HepG2 (cell line): ENCODE data around the gene FXYD4. TPM values are rescaled to one million over a fixed set of nuclear protein-coding genes. Genes with fewer than 3 reads are reported as not detected.

Source experiments
- ATAC-seq: fragments of 200-7000 bp; cut with Tn5 transposase; 3 replicates; pipeline ENCODE4 v1.9.1; 2020; ENCODE audit warnings: mild to moderate bottlenecking, moderate library complexity
- BruUV-seq: library from RNA; stranded (reverse); fragments of 400-500 nt; replicated peaks from 2 replicates; lab custom pipeline; 2021; lab: Mats Ljungman, UMichigan
- CTCF ChIA-PET: fragments of 300-600 bp; formaldehyde crosslinking; extraction: SDS; loops from one replicate; lab custom pipeline; 2021; ENCODE audit warnings: low total read pairs, inconsistent platforms, low intra/inter-chr PET ratio; lab: Yijun Ruan, JAX
- POLR2A ChIA-PET: fragments of 350-600 bp; sonication (Branson Sonifier 250); formaldehyde crosslinking; loops from one replicate; lab custom pipeline; 2020; ENCODE audit warnings: antibody characterized with exemption, inconsistent platforms; lab: Yijun Ruan, JAX
- DNase-seq: peaks from one replicate; pipeline ENCODE4 v3.0.0-alpha.2; 2015; ENCODE audit warnings: low spot score
- FAIRE-seq: peaks from 3 replicates; lab custom pipeline; 2011; peaks lifted over from hg19 to GRCh38; lab: Jason Lieb, UNC
- H2AFZ ChIP-seq: one replicate; pipeline ENCODE4 v1.6.1; 2011; ENCODE audit warnings: low read length, inconsistent platforms
- H3K27ac ChIP-seq: fragments of 300-600 bp; 3 replicates; pipeline ENCODE4 v1.8.0; 2011; ENCODE audit warnings: mixed run types, mild to moderate bottlenecking, mixed read lengths, low read length, inconsistent platforms; ENCODE audit not compliant: insufficient read depth; ENCODE audit errors: extremely low read length
- H3K27me3 ChIP-seq, 2 experiments: fragments of 200-600 bp in 1 of 2; 2 replicates in 1 of 2; 3 replicates in 1 of 2; pipeline versions ENCODE4 v1.6.0 to v1.8.0; 2011; ENCODE audit warnings: low read length in 2 of 2, mild to moderate bottlenecking in 2 of 2, moderate library complexity in 2 of 2, inconsistent platforms in 1 of 2; ENCODE audit not compliant: insufficient read depth in 2 of 2, control insufficient read depth in 1 of 2
- H3K36me3 ChIP-seq, 2 experiments: fragments of 200-600 bp in 1 of 2; replicated peaks in 1 of 2; 2 replicates in 1 of 2; 3 replicates in 1 of 2; pipeline versions ENCODE4 v1.5.1 to v1.8.0; 2011; ENCODE audit warnings: low read length in 2 of 2, inconsistent platforms in 1 of 2; ENCODE audit not compliant: insufficient read depth in 2 of 2, control insufficient read depth in 1 of 2
- H3K4me1 ChIP-seq: 2 replicates; pipeline ENCODE4 v1.5.1; 2012; ENCODE audit warnings: low read length, inconsistent platforms; ENCODE audit not compliant: insufficient read depth
- H3K4me2 ChIP-seq: 2 replicates; pipeline ENCODE4 v1.6.0; 2011; ENCODE audit warnings: low read depth, low read length, inconsistent platforms
- H3K4me3 ChIP-seq, 3 experiments: fragments of 200-600 bp in 1 of 3; sonication (generic), shearing (Covaris generic) in 1 of 3; replicated peaks in 1 of 3; 2 replicates each; pipeline ENCODE4 v1.5.1; 2011 to 2016; ENCODE audit warnings: low read length in 3 of 3, inconsistent platforms in 2 of 3, low read depth in 2 of 3, mild to moderate bottlenecking in 2 of 3, control low read depth in 1 of 3, mixed read lengths in 1 of 3; ENCODE audit not compliant: insufficient read depth in 1 of 3
- H3K79me2 ChIP-seq: one replicate; pipeline ENCODE4 v1.6.1; 2011; ENCODE audit warnings: low read length, inconsistent platforms; ENCODE audit not compliant: insufficient read depth
- H3K9ac ChIP-seq: 2 replicates; pipeline ENCODE4 v1.6.0; 2011; ENCODE audit warnings: mild to moderate bottlenecking, low read depth, low read length, inconsistent platforms; ENCODE audit not compliant: insufficient read depth
- H3K9me3 ChIP-seq: 2 replicates; pipeline ENCODE4 v1.5.1; 2012; ENCODE audit warnings: mild to moderate bottlenecking, low read length
- H4K20me1 ChIP-seq: 2 replicates; pipeline ENCODE4 v1.6.0; 2011; ENCODE audit warnings: inconsistent platforms, mild to moderate bottlenecking, low read length, moderate library complexity; ENCODE audit not compliant: insufficient read depth
- RARA ChIP-seq: IDR thresholded peaks from 2 replicates; pipeline ENCODE4 v1.6.1; 2016; ENCODE audit warnings: missing genetic modification reagents, missing compliant biosample characterization
- XBP1 ChIP-seq: sonication (generic); formaldehyde crosslinking; IDR thresholded peaks from 2 replicates; pipeline ENCODE4 v1.5.0; 2020; ENCODE audit warnings: missing genetic modification reagents
- ZMAT3 ChIP-seq: sonication (generic); formaldehyde crosslinking; conservative IDR thresholded peaks from 2 replicates; pipeline ENCODE4 v1.7.0; 2021; ENCODE audit warnings: missing genetic modification reagents
- ZNF121 ChIP-seq: sonication (generic); formaldehyde crosslinking; IDR thresholded peaks from 2 replicates; pipeline ENCODE4 v1.5.0; 2020; ENCODE audit warnings: mild to moderate bottlenecking, missing genetic modification reagents
- ZNF567 ChIP-seq: sonication (generic); formaldehyde crosslinking; IDR thresholded peaks from 2 replicates; pipeline ENCODE4 v1.8.1; 2023; ENCODE audit warnings: mild to moderate bottlenecking, missing genetic modification reagents, borderline replicate concordance
- ZNF577 ChIP-seq: sonication (generic); formaldehyde crosslinking; IDR thresholded peaks from 2 replicates; pipeline ENCODE4 v1.4.0; 2020; ENCODE audit warnings: mild to moderate bottlenecking, low read depth, missing genetic modification reagents, borderline replicate concordance
- ZNF629 ChIP-seq: sonication (generic); formaldehyde crosslinking; conservative IDR thresholded peaks from 2 replicates; pipeline ENCODE4 v1.5.0; 2020; ENCODE audit warnings: missing genetic modification reagents
- ZNF883 ChIP-seq: sonication (generic); formaldehyde crosslinking; IDR thresholded peaks from 2 replicates; pipeline ENCODE4 v1.5.1; 2020; ENCODE audit warnings: mild to moderate bottlenecking, missing genetic modification reagents; ENCODE audit errors: not compliant biosample characterization
- WGBS: methylation state at CpG from one replicate; pipeline ENCODE4 v1.1.6; 2017; ENCODE audit warnings: low lambda C conversion rate; 5-methylcytosine and 5-hydroxymethylcytosine counted together
- in situ Hi-C: cut with HindIII; loops from 2 replicates; pipeline ENCODE4 v1.10.0; 2017; ENCODE audit warnings: low pct_unique_long_range_greater_than_20kb; ENCODE audit not compliant: extremely low pct_ligation_motif_present
- intact Hi-C: fragments of 100-400 bp; cut with micrococcal nuclease; formaldehyde crosslinking; loops from one replicate; pipeline ENCODE4 v1.10.0; 2022; ENCODE audit not compliant: unreplicated experiment
- polyA plus RNA-seq, 8 experiments: library from polyadenylated mRNA; depleted of rRNA in 3 of 8; stranded (reverse) in 7 of 8; unstranded in 1 of 8; fragments of >200 nt; fragmentation: Illumina TruSeq in 4 of 8; extraction: Trizol in 4 of 8; gene quantifications; 2 replicates each; pipeline versions ENCODE4 v1.2.1 to v1.2.3, GENCODE V29; 2011 to 2016; ENCODE audit warnings: low read depth in 4 of 8, missing spikeins in 1 of 8, mixed read lengths in 1 of 8; ENCODE audit not compliant: insufficient read depth in 1 of 8
- total RNA-seq, 5 experiments: library from RNA; depleted of rRNA; stranded (reverse); fragments of >200 nt; fragmentation: Illumina TruSeq; extraction: Trizol; gene quantifications; 2 replicates each; pipeline ENCODE4 v1.2.3, GENCODE V29; 2016; ENCODE audit warnings: low read depth in 1 of 5
- TF ChIP-seq, protein P1 (sequence below): sonication (generic); formaldehyde crosslinking; IDR thresholded peaks from 2 replicates; pipeline ENCODE4 v1.8.0; 2022; ENCODE audit warnings: missing genetic modification reagents, mild to moderate bottlenecking, inconsistent platforms, borderline replicate concordance
- TF ChIP-seq, protein P2 (sequence below): sonication (generic); formaldehyde crosslinking; IDR thresholded peaks from 2 replicates; pipeline ENCODE4 v1.4.0; 2020; ENCODE audit warnings: mild to moderate bottlenecking, missing genetic modification reagents

Gene FXYD4
- total and polyA plus RNA-seq, 2 of the 13 experiments (the other 11 are each of a cell fraction or from before 2014, with no cell fraction given), result not detected

DNA sequence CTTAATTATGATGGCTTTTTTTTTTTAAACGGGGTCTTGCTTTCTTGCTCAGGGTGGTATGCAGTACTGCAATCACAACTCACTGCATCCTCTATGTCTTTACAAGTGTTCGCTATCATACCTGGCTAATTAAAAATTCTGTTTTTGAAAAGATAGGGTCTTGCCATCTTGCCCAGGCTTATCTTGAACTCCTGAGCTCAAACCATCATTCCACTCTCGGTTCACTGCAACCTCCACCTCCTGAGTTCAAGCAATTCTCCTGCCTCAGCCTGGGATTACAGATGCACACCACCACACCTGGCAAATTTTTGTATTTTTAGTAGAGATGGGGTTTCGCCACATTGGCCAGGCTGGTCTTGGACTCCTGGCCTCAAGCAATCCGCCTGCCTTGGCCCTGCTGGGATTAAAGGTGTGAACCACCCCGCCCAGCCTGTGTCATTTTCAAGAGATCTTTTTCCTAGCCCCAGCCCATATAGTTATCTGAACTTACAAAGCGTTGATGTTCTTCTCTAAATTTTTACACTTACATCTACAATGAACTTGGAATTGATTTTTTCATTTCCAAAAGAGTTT lies 31.5 kb downstream of the FXYD4 start:
- BruUV-seq, result no TSS peak
- H3K36me3 ChIP-seq, result peaks cover 0 to 13% of the 10 kb centered on the region in 2 experiments; a peak in 2 of 5 replicates
- no peak for ATAC-seq

DNA sequence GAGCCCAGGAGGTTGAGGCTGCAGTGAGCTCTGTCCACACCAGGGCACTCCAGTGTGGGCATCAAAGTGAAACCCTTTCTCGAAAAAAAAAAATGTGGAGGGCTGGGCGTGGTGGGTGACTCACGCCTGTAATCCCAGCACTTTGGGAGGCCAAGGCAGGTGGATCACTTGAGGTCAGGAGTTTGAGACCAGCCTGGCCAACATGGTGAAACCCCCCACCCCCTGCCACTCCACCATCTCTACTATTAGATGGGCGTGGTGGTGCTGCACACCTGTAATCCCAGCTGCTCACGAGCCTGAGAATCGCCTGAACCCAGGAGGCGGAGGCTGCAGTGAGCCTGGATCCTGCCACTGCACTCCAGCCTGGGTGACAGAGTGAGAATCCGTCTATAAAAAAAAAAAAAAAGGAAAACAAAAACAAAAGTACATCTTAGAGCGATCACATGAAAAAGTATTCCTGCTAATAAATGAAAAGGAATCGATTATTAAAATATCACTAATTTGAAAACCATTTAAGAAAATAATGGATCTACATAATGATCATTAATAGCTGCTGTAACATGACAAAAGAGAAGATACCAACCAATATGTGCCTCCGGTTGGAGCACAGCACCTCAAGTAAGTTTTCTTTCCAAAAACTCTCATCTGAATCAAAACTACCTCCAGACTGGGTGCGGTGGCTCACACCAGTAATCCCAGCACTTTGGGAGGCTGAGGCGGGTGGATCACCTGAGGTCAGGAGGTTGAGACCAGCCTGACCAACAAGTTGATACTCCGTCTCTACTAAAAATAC lies 32.7 kb downstream of the FXYD4 start:
- CTCF ChIA-PET, result no interaction called here
- H3K4me1 ChIP-seq, result peaks cover 72% of the 10 kb centered on the region
- TF ChIP-seq XBP1 (no peak), ZNF883 (CRISPR knock-in tag) (no peak), ZNF567 (CRISPR knock-in tag) (no peak), ZNF629 (CRISPR knock-in tag) (no peak), RARA (0 out of 2 replicates have a peak, but pooled peaks have one; percentile 20), ZNF577 (CRISPR knock-in tag) (no peak)
- TF ChIP-seq, protein P1, sequence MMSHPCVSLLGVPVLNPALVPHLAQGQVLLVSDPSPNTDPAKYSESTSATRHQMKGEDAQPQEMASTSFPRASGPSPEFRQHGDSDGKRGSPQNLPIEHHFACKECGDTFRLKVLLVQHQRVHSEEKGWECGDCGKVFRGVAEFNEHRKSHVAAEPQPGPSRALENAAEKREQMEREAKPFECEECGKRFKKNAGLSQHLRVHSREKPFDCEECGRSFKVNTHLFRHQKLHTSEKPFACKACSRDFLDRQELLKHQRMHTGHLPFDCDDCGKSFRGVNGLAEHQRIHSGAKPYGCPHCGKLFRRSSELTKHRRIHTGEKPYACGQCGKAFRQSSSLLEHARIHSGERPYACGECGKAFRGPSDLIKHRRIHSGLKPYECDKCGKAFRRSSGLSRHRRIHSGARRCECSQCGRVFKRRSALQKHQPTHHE (CRISPR knock-in tag), result no peak

More for the DNA sequence above, 31.5 kb downstream of the FXYD4 start:
- no peak overlapping the region; a peak in 1 of 6 replicates for H3K4me3 ChIP-seq
- H3K79me2 ChIP-seq, result peaks cover 100% of the 10 kb centered on the region
- TF ChIP-seq ZMAT3 (CRISPR knock-in tag), result 0 out of 2 replicates have a peak, but pooled peaks have one; percentile 26
- TF ChIP-seq, protein P2, sequence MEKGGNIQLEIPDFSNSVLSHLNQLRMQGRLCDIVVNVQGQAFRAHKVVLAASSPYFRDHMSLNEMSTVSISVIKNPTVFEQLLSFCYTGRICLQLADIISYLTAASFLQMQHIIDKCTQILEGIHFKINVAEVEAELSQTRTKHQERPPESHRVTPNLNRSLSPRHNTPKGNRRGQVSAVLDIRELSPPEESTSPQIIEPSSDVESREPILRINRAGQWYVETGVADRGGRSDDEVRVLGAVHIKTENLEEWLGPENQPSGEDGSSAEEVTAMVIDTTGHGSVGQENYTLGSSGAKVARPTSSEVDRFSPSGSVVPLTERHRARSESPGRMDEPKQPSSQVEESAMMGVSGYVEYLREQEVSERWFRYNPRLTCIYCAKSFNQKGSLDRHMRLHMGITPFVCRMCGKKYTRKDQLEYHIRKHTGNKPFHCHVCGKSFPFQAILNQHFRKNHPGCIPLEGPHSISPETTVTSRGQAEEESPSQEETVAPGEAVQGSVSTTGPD (CRISPR knock-in tag), result no peak
- peak; percentile 81 for TF ChIP-seq ZNF121
- H2AFZ ChIP-seq, result no peak overlapping the region
- CTCF ChIA-PET, result interaction anchor here (0.7 kb wide), 1 partner anchor 25 kb away, joined by 3 read pairs; no protein-coding TSS in a partner anchor
- peak overlapping the region; percentile 94 for H3K4me2 ChIP-seq
- H3K27me3 ChIP-seq, result no peaks in the 10 kb centered on the region
- H3K9me3 ChIP-seq, result no peaks in the 10 kb centered on the region
- no peak for FAIRE-seq
- intact Hi-C loops (no loop called here), in situ Hi-C loops (loop anchor here (25.0 kb wide), 1 partner anchor 1559 kb away; the partner anchor contains the start of gene RASSF4)
- peaks cover 83% of the 10 kb centered on the region for H3K4me1 ChIP-seq
- no peak overlapping the region for H3K27ac ChIP-seq
- no peak overlapping the region for H3K9ac ChIP-seq
- WGBS, result 70% methylated on average over 7 of the region's 7 CpGs
- no peak for DNase-seq
- POLR2A ChIA-PET, result interaction anchor here (1.3 kb wide), 1 partner anchor 7 kb away, joined by 3 read pairs; no protein-coding TSS in a partner anchor
- peaks cover 88% of the 10 kb centered on the region for H4K20me1 ChIP-seq

More for the DNA sequence above, 32.7 kb downstream of the FXYD4 start:
- peaks cover 0 to 13% of the 10 kb centered on the region in 2 experiments; a peak in 2 of 5 replicates for H3K36me3 ChIP-seq
- POLR2A ChIA-PET, result interaction anchor here (1.3 kb wide), 1 partner anchor 9 kb away, joined by 3 read pairs; no protein-coding TSS in a partner anchor
- BruUV-seq, result no TSS peak
- no peak for FAIRE-seq
- H3K9me3 ChIP-seq, result no peaks in the 10 kb centered on the region
- DNase-seq, result no peak
- peaks cover 85% of the 10 kb centered on the region for H4K20me1 ChIP-seq
- no peak overlapping the region for H2AFZ ChIP-seq
- WGBS, result 38% methylated on average over 14 of the region's 14 CpGs
- in situ Hi-C loops (loop anchor here (25.0 kb wide), 1 partner anchor 1558 kb away; the partner anchor contains the start of gene RASSF4), intact Hi-C loops (no loop called here)
- peak overlapping the region; percentile 94 for H3K4me2 ChIP-seq
- H3K27ac ChIP-seq, result peak overlapping the region; percentile 100
- ATAC-seq, result no peak
- peak overlapping the region; percentile 44; the same call in 1 of the 2 replicates for H3K9ac ChIP-seq
- H3K27me3 ChIP-seq, result no peaks in the 10 kb centered on the region; a peak in 1 of 5 replicates
- H3K79me2 ChIP-seq, result peaks cover 96% of the 10 kb centered on the region
- peak overlapping the region in 2 of 3 experiments; percentile 63 to 86; a peak in 3 of 6 replicates for H3K4me3 ChIP-seq
